A549 (cell line): Measurements from ENCODE around the gene ADAM12. TPM values are rescaled to one million over a fixed set of nuclear protein-coding genes. Genes with fewer than 3 reads are reported as not detected.

Experiments used
- ATAC-seq, 2 experiments: fragments of 200-7000 bp in 1 of 2; fragments of >200 bp in 1 of 2; cut with Nextera tagmentation in 1 of 2; cut with Tn5 transposase in 1 of 2; 3 replicates each; pipeline versions ENCODE4 v1.8.0 to v1.9.1; 2018 to 2020; ENCODE audit warnings: mild to moderate bottlenecking in 1 of 2, moderate library complexity in 1 of 2
- CTCF ChIA-PET: fragments of 300-600 bp; sonication (Branson Sonifier 250); formaldehyde crosslinking; extraction: SDS; loops from one replicate; lab custom pipeline; 2021; ENCODE audit warnings: antibody characterized with exemption, inconsistent platforms; lab: Yijun Ruan, JAX
- POLR2A ChIA-PET: fragments of 350-600 bp; formaldehyde crosslinking; extraction: SDS; loops from one replicate; lab custom pipeline; 2021; ENCODE audit warnings: antibody characterized with exemption, inconsistent platforms; lab: Yijun Ruan, JAX
- DNase-seq, 2 experiments: peaks; one replicate each; pipeline versions ENCODE4 v3.0.0 to v3.0.0-alpha.2; 2011 to 2016; ENCODE audit warnings: low read depth in 1 of 2, low spot score in 1 of 2
- FAIRE-seq: peaks from 2 replicates; lab custom pipeline; 2011; peaks lifted over from hg19 to GRCh38; lab: Jason Lieb, UNC
- H3K27ac ChIP-seq, 2 experiments: fragments of >200 bp; sonication (Bioruptor Twin); formaldehyde crosslinking; 3 replicates each; pipeline ENCODE4 v1.5.1; 2016 to 2017
- H3K4me1 ChIP-seq: fragments of >200 bp; sonication (Bioruptor Twin); formaldehyde crosslinking; 3 replicates; pipeline ENCODE4 v1.6.1; 2016
- H3K4me2 ChIP-seq: fragments of >200 bp; sonication (Bioruptor Twin); formaldehyde crosslinking; 3 replicates; pipeline ENCODE4 v1.6.1; 2016
- H3K4me3 ChIP-seq: fragments of >200 bp; sonication (Bioruptor Twin); formaldehyde crosslinking; 3 replicates; pipeline ENCODE4 v1.5.1; 2016
- H3K9me3 ChIP-seq: fragments of >200 bp; sonication (Bioruptor Twin); formaldehyde crosslinking; 3 replicates; pipeline ENCODE4 v1.6.1; 2016
- ATOH8 ChIP-seq: fragments of 250-450 bp; sonication (Bioruptor Pico); IDR thresholded peaks from 2 replicates; pipeline ENCODE4 v1.5.0; 2020; ENCODE audit warnings: low read depth, mild to moderate bottlenecking, moderate library complexity
- BHLHE40 ChIP-seq: IDR thresholded peaks from 2 replicates; pipeline ENCODE4 v1.6.1; 2012; ENCODE audit warnings: low read depth, low read length, inconsistent platforms
- CBX2 ChIP-seq: fragments of 200-600 bp; sonication (generic); IDR thresholded peaks from 2 replicates; pipeline ENCODE4 v1.6.1; 2016; ENCODE audit warnings: low read depth, mild to moderate bottlenecking, borderline replicate concordance
- CBX8 ChIP-seq: fragments of 200-600 bp; sonication (generic); IDR thresholded peaks from 2 replicates; pipeline ENCODE4 v1.6.1; 2016
- EHF ChIP-seq: fragments of 250-450 bp; sonication (Bioruptor Pico); IDR thresholded peaks from 2 replicates; pipeline ENCODE4 v1.5.0; 2020; ENCODE audit warnings: mild to moderate bottlenecking
- EHMT2 ChIP-seq: fragments of 200-600 bp; sonication (generic); IDR thresholded peaks from 2 replicates; pipeline ENCODE4 v1.6.1; 2016; ENCODE audit warnings: antibody characterized with exemption, low read depth, mild to moderate bottlenecking, moderate library complexity
- ELK1 ChIP-seq: fragments of 150-350 bp; IDR thresholded peaks from 2 replicates; pipeline ENCODE4 v1.6.1; 2014; ENCODE audit warnings: low read depth, mild to moderate bottlenecking, low read length
- FOSL2 ChIP-seq, 2 experiments: fragments of 450-650 bp in 1 of 2; fragments of >200 bp in 1 of 2; sonication (Bioruptor Twin) in 1 of 2; formaldehyde crosslinking; IDR thresholded peaks; 2 replicates each; pipeline versions ENCODE4 v1.5.0 to v1.6.1; 2016 to 2020; ENCODE audit warnings: mild to moderate bottlenecking in 1 of 2, moderate library complexity in 1 of 2
- FOXS1 ChIP-seq: fragments of 250-450 bp; sonication (Bioruptor Pico); IDR thresholded peaks from 2 replicates; pipeline ENCODE4 v1.5.0; 2020; ENCODE audit warnings: mild to moderate bottlenecking, moderate library complexity
- HMGXB4 ChIP-seq: fragments of 250-450 bp; sonication (Bioruptor Pico); IDR thresholded peaks from 2 replicates; pipeline ENCODE4 v1.5.0; 2021; ENCODE audit warnings: mild to moderate bottlenecking, moderate library complexity, borderline replicate concordance
- HOXA7 ChIP-seq: fragments of 250-450 bp; sonication (Bioruptor Pico); IDR thresholded peaks from 2 replicates; pipeline ENCODE4 v1.5.0; 2020; ENCODE audit warnings: mild to moderate bottlenecking, moderate library complexity
- HOXB13 ChIP-seq: fragments of 250-450 bp; sonication (Bioruptor Pico); IDR thresholded peaks from 2 replicates; pipeline ENCODE4 v1.5.0; 2020; ENCODE audit warnings: low read depth, mild to moderate bottlenecking, moderate library complexity
- JUNB ChIP-seq: fragments of >200 bp; sonication (Bioruptor Twin); formaldehyde crosslinking; IDR thresholded peaks from 2 replicates; pipeline ENCODE4 v1.6.1; 2016
- KDM5A ChIP-seq: fragments of 200-600 bp; sonication (generic); IDR thresholded peaks from 2 replicates; pipeline ENCODE4 v1.6.1; 2016; ENCODE audit warnings: antibody characterized with exemption, mild to moderate bottlenecking
- PBX3 ChIP-seq: IDR thresholded peaks from 2 replicates; pipeline ENCODE4 v1.6.1; 2012
- RAD21 ChIP-seq, 2 experiments: fragments of >200 bp in 1 of 2; sonication (Bioruptor Twin) in 1 of 2; formaldehyde crosslinking in 1 of 2; IDR thresholded peaks in 1 of 2; conservative IDR thresholded peaks in 1 of 2; 2 replicates in 1 of 2; 3 replicates in 1 of 2; pipeline ENCODE4 v1.6.1; 2012 to 2018; ENCODE audit warnings: inconsistent platforms in 1 of 2
- RCOR1 ChIP-seq: fragments of 150-350 bp; IDR thresholded peaks from 2 replicates; pipeline ENCODE4 v1.6.1; 2014; ENCODE audit warnings: antibody characterized with exemption, low read length, low read depth
- RFX5 ChIP-seq: fragments of 450-650 bp; IDR thresholded peaks from 2 replicates; pipeline ENCODE4 v1.7.1; 2014; ENCODE audit warnings: antibody characterized with exemption, mild to moderate bottlenecking, moderate library complexity
- ZC3H11A ChIP-seq: fragments of 450-650 bp; IDR thresholded peaks from 2 replicates; pipeline ENCODE4 v1.6.1; 2014; ENCODE audit warnings: antibody characterized with exemption, mild to moderate bottlenecking
- ZNF302 ChIP-seq: fragments of 250-450 bp; sonication (Bioruptor Pico); IDR thresholded peaks from 2 replicates; pipeline ENCODE4 v1.9.0; 2021; ENCODE audit warnings: inconsistent platforms, mild to moderate bottlenecking, moderate library complexity
- WGBS: methylation state at CpG from one replicate; pipeline ENCODE4 v1.1.6; 2017; ENCODE audit errors: missing lambda C conversion rate; 5-methylcytosine and 5-hydroxymethylcytosine counted together
- polyA plus RNA-seq, 4 experiments: library from polyadenylated mRNA; depleted of rRNA in 3 of 4; stranded (reverse); fragments of >200 nt; fragmentation: RNase III in 1 of 4; extraction: RNeasy Plus Mini Kit Qiagen cat#74134 plus additional on column Dnase treatment in 1 of 4; gene quantifications; 2 replicates in 3 of 4; 3 replicates in 1 of 4; pipeline ENCODE4 v1.2.3, GENCODE V29; 2011 to 2017
- TF ChIP-seq, protein P1 (sequence below): fragments of >200 bp; sonication (Bioruptor Twin); formaldehyde crosslinking; IDR thresholded peaks from 3 replicates; pipeline ENCODE4 v1.6.1; 2016

Gene ADAM12
- polyA plus RNA-seq, 2 of the 4 experiments (the other 2 are of a cell fraction): 1.6 to 4.8 TPM

DNA sequence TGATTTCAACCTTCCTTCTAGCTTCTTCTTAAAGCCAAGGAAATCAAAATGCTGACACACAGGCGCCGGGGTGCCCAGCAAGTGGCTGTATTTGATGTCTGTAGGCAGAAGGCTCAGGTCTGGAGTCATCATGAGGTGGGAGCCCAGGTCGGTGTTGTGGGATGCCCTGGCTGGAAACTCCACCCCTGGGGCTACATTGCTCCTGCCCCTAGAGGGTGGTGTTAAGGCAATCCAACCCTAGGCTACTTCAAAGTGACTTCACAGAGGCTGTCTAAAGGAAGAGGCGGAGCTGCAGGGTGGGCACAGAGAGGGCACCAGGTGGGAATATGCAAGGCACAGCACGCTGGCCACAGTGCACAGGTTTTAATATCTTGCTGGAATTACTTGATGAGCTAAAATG is 200.9 kb downstream of the ADAM12 start (continued):
- TF ChIP-seq, protein P1, sequence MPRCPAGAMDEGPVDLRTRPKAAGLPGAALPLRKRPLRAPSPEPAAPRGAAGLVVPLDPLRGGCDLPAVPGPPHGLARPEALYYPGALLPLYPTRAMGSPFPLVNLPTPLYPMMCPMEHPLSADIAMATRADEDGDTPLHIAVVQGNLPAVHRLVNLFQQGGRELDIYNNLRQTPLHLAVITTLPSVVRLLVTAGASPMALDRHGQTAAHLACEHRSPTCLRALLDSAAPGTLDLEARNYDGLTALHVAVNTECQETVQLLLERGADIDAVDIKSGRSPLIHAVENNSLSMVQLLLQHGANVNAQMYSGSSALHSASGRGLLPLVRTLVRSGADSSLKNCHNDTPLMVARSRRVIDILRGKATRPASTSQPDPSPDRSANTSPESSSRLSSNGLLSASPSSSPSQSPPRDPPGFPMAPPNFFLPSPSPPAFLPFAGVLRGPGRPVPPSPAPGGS: no peak
- no peak for TF ChIP-seq ELK1
- TF ChIP-seq RAD21 (conservative IDR thresholded peaks at IDR 0.05 in 1 of 2, IDR thresholded peaks at IDR 0.05 in 1 of 2): no peak
- no peak for TF ChIP-seq BHLHE40

DNA sequence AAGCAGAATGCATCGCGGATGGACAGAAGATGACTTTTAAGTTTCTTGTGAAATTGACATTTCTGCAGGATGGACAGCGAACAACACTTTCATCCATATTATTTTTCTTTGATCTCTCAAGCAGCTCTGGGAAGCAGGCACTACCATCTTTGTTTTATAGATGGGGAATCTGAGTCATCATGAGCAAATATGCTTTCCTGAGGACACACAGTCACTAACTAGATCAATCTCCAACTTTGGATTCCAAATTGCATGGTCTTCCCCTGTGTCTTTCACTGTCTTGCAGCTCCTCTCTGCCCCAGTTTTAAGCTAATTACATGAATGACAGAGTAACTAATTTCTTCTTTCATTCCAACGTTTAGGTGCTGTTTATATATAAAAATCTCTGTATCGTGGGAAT is 201.5 kb downstream of the ADAM12 start:
- Histone ChIP-seq H3K4me3 (no peak overlapping the region), H3K4me2 (peak overlapping the region; percentile 67), H3K4me1 (peaks cover 19% of the 10 kb centered on the region), H3K27ac (peak overlapping the region; percentile 39 to 66; a peak in 4 of 6 replicates)
- peak; percentile 34 for DNase-seq
- ChIA-PET CTCF (no interaction called here), POLR2A (no interaction called here)
- ATAC-seq: peak; percentile 67 to 78; a peak in 5 of 6 replicates
- TF ChIP-seq JUNB (0 out of 2 replicates have a peak, but pooled peaks have one; percentile 17), EHMT2 (peak; percentile 44; the same call in 1 of the 2 replicates), FOSL2 (IDR thresholded peaks at IDR 0.05) (peak; percentile 41; the same call in 1 of the 2 replicates), FOSL2 (CRISPR knock-in tag; IDR thresholded peaks at IDR 0.05) (peak; percentile 48; the same call in 1 of the 2 replicates), FOXS1 (no peak)
- TF ChIP-seq, all 56 proteins: peak for 3
- H3K9me3 ChIP-seq: no peaks in the 10 kb centered on the region
- 55% methylated on average over 5 of the region's 5 CpGs for WGBS
- FAIRE-seq: no peak

DNA sequence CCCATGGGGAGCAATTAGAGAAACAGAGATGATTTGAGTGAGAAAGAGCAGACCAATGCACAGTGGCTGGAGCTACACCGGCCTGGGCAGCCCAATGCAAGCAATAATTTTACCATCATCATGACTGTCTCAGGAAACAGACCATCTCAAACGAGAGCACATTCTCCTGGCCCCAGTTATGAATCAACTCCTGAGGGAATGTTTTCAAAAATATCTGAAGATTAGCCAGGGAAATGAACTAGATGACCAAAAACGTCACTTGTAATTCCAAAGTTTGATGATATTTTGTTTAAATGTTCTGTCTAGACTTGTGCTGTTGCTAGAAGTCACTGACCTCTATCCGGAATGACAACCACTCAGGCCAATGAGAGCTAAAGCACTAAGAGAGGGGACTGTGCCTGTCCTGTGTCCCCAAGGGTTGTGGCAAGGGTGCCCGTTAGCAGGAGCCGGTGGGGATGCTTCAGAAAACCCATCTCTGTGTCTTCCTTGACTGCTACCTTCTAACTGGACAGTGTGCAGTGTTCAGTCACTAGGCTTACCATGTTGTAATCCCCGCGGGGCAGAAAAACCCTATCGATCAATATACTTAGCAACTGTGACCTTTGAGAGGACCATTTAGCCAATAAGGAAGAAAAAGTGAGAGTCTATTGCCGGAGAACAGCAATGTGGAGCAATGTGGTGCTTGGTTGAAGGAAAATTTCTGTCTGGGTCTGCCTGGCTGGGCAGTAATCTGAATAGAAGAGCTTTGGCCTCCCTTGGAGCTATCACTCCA is 202.4 kb downstream of the ADAM12 start:
- ATAC-seq: no peak
- peaks cover 19% of the 10 kb centered on the region for H3K4me1 ChIP-seq
- no peaks in the 10 kb centered on the region for H3K9me3 ChIP-seq
- peak overlapping the region; percentile 67 for H3K4me2 ChIP-seq
- H3K4me3 ChIP-seq: no peak overlapping the region
- H3K27ac ChIP-seq: peak overlapping the region; percentile 39 to 63; a peak in 4 of 6 replicates
- CTCF ChIA-PET: interaction anchor here (0.8 kb wide), 1 partner anchor 163 kb away, joined by 3 read pairs; no protein-coding TSS in a partner anchor
- DNase-seq: no peak
- TF ChIP-seq BHLHE40: no peak
- WGBS: 76% methylated on average over 10 of the region's 10 CpGs
- no peak for FAIRE-seq
- POLR2A ChIA-PET: no interaction called here

- no peak overlapping the region for H3K4me2 ChIP-seq
- no peak for TF ChIP-seq ZNF302 (CRISPR knock-in tag)
- TF ChIP-seq EHF (CRISPR knock-in tag): no peak
- no peak for TF ChIP-seq CBX2
- TF ChIP-seq PBX3: no peak
- TF ChIP-seq CBX8: no peak
- TF ChIP-seq HMGXB4 (CRISPR knock-in tag): no peak
- TF ChIP-seq HOXA7 (CRISPR knock-in tag): no peak
- no peak for TF ChIP-seq HOXB13 (CRISPR knock-in tag)
- no peak for TF ChIP-seq ZC3H11A
- no peak for TF ChIP-seq RFX5
- no peak for TF ChIP-seq RCOR1
- TF ChIP-seq FOXS1: no peak
- TF ChIP-seq KDM5A: no peak
- no peak for TF ChIP-seq ATOH8 (CRISPR knock-in tag)
- TF ChIP-seq, protein P1: no peak
- DNase-seq: no peak
- no peak overlapping the region for H3K27ac ChIP-seq
- ChIA-PET CTCF (no interaction called here), POLR2A (no interaction called here)
- no peaks in the 10 kb centered on the region for H3K9me3 ChIP-seq
- FAIRE-seq: no peak
- no peak overlapping the region for H3K4me3 ChIP-seq
- no peak for ATAC-seq
- 77% methylated on average over 6 of the region's 6 CpGs for WGBS
- peaks cover 7% of the 10 kb centered on the region for H3K4me1 ChIP-seq
Measured at GRCh38 chr10:126181626-126182025, 206.7 kb downstream of the ADAM12 start.
